ENCODE measurements around the gene FAM83B.
"Not testable (repeated sequence)": the region's sequence is repeated elsewhere in the genome, so short reads cannot be mapped to it uniquely, and the experiment has no call there.

FAM83B gene

DNA sequence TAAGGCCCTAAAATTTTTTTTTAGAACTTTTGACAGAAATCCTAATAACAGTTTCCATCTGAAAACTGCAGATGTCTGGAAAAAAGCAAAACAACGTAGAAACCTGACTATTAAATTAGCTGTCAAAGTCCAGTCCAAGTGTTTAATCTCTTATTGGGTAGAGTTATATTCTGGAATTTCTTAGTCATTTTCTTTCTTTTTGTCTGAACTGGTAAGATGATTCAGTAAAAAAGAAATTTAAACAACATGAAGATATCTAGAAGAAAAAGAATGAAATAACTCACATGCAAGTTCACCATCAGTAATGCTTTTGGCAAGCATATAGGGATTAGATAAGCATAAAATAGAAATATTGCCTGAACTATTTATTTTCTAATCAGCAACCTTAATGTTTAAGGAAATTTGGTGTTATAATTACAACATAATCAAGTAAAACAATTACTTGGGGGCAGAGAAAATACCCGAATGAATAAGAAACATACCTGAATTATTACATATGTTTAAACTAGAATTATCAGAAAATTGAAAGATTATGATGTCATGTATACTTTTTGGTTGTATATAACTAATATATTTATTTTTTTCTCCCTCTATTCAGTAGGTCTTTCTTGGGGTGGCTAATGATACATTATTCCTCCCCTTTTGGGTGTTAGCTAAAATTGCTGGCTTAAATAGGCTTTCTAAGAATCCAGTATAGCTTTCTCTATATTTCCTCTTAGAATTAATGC lies 51.1 kb downstream of the FAM83B start:
- no peak for DNase-seq (ENCODE audit: low read depth)

DNA sequence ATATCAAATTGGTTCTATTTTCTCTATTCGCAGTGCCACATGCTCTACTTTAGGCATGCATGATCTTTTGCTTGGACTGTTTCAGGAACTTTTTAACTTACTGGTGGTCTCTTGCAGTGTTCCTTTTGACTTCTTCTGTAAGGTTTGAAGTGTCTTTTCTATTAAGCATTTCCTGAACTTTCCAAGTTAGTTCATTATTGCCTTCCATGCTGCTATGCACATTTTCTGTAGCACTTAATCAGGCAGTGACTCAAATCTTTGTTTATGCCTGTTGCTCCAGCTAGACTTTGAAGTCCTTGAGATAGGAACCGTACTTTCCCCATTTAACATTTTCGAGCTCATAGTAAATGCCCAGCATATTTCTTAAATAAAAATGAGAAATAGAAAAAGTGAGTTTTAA lies 52.2 kb downstream of the FAM83B start:
- no peak for DNase-seq (ENCODE audit: low read depth)

DNA sequence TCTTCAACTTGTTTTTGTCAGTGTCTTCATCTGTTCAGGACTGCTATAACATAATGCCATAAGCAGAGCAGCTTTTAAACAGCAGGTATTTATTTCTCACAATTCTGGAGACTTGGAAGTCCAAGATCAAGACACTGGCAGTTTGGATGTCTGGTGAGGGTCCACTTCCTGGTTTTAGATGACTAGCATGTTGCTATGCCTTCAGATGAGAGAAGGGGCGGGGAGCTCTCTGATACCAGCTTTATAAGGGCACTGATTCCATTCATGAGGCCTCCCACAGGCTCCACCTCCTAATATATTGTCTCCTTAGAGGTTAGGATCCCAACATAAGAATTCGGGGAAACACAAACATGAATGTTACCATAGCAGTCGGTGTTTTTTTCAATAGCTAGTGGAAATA lies 52.9 kb downstream of the FAM83B start:
- DNase-seq (ENCODE audit: low read depth): no peak

DNA sequence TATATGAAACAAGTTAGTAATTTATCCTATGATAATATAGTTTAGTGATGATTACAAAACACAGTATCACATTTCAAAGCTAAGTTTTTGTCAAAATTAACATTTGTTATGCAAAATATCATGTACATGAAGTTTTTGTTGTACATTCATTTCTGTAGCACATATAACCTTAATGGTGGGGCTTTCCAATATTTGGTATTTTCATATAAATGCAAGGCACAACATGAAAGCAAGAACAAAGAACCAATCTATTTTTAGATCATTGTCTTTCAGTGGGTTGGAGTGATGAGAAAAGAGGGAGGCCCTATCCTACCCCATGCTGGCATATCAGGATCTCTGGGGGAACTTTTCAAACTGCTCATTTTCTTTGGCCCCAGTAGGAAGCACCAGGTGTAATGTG lies 53.4 kb downstream of the FAM83B start:
- no peak for DNase-seq (ENCODE audit: low read depth)

DNA sequence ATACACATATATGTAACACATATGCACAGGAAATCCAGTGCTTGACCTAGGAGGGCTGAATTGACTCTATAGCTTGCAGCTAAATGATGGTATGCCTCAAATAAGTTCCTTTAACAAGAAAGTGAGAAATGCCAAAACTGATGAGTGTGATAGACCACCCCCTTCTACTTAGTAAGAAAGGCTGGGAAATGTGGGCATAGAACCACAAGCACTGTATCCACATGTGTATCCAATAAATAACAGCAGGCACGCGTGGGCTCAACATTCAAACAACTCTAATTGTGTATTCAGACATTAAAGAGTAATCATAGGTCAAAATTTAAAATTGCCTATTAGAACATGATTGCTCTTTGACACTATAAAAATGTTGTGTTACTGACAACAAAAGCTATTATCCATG lies 54.1 kb downstream of the FAM83B start:
- no peak for DNase-seq (ENCODE audit: low read depth)

DNA sequence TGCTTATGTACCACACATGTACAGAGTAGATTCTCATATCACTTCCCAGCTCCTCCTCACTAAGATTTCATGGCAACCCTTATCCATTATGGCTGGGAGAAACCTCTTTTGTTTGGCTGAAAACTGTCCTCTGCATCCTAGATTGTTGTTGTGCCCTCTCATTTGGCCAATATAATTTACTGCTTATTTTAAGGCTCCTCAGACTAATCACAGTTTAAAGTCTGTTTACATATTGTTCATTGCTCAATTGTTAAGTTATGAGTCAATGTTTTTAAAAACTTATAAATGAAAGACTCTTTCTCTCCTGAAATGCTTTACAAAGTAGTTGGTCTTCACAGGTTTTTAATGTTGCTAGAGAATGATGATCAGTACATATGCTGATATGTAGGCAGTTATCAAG lies 57.3 kb downstream of the FAM83B start:
- no peak for DNase-seq (ENCODE audit: low read depth)

DNA sequence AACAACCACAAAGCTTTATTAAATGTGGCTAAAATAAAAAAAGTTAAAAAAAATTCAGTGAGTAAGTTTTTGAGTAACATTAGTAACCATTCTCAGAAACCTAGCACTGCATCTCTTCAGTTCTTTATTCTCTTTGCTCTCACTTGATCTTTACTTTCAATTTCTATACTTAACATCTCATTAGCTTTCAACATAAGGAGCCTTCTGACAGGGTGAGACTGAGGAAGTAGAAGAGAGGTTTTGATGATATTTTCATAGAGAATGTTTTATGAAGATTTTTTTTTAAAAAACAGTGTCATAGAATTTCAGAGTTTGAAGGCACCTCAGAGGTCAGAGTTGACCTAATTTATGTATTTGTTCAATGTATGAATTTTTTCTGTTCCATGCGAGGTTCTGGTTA lies 60.8 kb downstream of the FAM83B start:
- no peak for DNase-seq (ENCODE audit: low read depth)

DNA sequence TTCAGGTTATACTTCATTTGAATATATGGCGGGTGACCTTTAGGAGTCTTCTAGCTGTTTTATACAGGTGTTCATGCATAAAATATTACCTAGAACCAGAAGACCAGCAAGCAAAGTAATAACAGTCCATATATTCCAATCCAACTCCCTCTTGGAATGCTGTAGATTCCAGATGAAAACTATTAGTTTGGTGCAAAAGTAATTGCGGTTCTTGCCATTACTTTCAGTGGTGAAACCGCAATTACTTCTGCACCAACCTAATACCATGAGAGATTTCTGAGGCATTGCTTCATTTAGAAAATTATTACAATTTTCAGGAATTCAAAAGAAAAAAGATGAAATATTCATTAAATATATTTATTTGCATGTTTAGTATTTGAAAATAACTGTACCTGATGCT lies 62.6 kb downstream of the FAM83B start:
- no peak for DNase-seq (ENCODE audit: low read depth)

DNA sequence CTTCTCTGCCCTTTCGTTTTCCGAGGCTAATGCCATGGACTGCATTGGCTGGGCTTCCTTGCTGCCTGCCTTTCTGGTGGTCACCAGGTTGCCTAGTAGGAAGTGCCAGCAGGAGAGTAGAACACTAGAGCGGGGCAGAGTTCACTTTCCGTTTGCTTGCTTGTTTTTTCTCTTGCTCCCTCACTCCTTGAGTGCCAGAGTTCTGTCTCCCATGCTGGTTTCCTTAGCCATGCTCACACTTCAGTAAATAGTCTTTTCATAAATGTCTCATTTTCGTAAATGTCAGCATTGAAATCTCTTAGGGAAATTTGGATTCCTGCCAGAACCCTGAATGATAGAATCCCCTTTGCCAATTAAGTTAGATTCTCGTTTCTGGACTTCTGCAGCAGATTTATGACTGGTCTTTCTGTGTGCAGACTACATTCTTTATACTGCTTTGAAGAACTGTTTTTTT lies 63.9 kb downstream of the FAM83B start:
- no peak for DNase-seq (ENCODE audit: low read depth)

DNA sequence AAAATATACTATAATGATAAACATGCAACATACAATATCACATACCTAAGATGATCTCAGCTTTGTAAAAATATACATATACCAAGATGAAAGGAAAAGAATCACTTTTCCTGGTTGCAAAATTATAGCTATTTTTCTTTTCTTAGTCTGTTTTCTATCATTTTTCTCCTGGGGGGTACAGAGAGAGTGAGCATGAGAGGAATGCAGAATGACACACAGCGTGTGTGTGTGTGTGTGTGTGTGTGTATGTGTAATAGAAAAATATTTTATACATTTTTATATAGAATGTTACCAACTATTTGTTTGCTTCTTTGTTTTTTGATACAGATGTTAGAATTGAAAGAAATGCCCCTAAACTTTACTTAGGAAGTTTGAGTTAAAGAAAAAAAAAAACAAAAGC lies 64.3 kb downstream of the FAM83B start:
- no peak for DNase-seq (ENCODE audit: low read depth)

DNA sequence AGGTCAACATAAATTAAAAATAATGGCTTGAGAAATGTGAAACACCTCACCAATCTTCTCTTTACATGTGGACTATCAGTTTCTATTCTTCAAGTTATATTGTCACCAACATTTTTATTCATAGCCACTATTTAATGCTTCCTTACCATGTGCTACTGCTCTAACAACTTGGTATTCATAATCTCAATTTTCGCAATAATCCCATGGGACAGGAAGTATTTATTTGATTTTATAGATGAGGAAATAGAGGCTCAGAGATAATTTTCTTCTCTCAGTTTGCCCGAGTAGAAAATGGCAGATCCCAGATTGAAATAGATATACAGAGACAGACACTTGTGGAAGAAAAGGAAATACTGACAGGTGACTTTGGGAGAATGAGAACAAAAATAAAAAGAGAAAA lies 66.6 kb downstream of the FAM83B start:
- no peak for DNase-seq (ENCODE audit: low read depth)

DNA sequence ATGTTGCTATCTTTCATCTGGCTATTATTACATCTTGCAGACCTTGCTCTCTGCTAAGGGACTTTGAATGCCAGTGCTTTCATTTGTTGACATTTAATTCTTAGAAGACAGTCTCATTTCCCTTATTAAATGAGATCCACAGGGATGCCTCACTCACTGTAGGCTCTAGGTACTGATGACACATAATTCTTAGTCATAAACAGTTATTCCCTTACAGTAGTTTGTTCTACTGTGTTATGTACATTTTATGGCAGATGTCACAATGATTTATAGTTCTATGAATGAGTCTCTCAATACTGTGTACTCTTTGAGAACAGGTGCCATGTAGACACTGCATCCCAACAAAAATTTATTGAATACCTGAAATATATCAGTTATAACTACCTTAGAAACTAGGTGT lies 70.3 kb downstream of the FAM83B start:
- DNase-seq (ENCODE audit: low read depth): no peak

DNA sequence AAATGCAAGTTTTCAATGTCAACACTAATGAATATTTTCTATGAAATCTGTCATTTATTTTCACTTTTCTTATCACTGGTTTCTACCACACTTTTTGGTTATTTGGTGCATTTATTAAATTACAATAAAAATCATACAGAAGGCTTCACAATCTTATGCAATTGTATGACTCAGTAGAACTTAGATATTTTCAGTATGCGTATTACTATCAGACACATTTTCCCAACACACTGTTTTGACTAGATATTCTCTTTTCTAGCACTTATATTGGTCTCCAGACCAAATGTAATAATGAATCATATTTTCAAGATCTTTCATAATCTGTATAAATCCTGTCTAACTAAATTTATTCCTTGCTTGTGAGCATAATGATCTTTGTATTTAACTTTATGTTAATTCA lies 74.1 kb downstream of the FAM83B start:
- DNase-seq (ENCODE audit: low read depth): no peak

DNA sequence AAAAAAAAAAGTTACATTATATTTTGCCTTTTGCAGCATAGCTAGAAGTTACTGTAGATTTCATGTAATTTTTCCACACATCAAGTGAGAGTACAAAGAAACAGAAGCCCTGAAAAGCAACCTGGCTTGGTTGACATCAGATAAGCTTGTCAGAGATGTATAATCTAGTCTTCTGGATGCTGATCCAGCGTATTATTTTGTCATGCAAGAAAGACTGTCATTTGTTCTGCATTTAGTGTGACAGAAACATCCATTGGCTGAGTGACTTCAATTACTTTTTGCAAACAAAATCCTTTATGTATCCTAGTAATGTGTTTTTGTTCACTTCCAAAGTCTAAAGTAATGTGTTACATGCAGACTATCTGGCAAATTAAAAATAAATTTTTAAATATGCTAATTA lies 75.3 kb downstream of the FAM83B start:
- DNase-seq (ENCODE audit: low read depth): no peak

DNA sequence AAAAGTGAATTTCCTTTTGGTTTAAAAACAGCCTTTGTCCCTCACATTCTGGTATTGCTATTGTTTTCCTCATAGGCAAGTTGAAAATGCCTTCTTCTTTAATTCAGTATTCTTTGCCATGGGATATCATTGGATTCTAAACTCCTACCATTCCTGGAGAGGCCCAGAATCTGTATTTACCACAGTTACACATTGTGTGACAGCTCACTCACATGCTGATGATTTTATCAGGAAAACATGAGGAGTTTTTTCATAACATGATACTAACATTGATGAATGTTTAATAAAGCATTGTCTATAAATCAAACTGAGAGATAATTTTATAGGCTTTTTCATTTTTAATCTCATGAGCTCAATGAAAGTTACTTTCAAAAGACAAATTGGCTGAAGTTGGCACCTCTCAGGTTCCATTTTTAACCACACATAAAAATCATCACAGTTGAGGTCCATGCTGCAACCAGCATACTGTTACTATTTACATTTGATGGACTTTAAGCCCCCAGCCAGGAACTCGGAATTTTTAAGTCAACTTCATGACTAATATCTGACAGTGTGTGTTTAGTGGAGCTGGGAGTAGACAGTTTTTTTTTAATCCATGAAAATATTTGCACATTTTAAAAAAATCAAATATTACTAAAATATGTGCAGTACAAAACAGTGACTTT lies 82.8 kb downstream of the FAM83B start:
- DNase-seq (ENCODE audit: low read depth): no peak

DNA sequence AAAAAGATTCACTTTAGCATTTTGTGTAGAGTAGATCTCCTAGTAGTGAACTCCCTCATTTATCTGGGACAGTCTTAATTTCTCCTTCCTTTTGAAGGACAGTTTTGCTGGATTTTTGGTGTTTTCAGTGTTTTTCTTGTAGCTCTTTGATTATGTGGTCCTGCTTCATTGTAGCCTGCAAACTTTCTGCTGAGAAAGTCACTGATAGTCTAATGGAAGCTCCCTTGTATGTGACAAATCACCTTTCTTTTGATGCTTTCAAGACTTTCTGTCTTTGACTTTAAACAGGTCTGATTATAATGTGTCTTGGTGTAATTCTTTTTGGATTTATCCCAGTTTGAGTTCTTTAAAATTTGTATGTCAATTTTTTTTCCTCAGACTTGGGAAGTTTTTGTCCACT lies 86.1 kb downstream of the FAM83B start:
- no peak for DNase-seq (ENCODE audit: low read depth)

DNA sequence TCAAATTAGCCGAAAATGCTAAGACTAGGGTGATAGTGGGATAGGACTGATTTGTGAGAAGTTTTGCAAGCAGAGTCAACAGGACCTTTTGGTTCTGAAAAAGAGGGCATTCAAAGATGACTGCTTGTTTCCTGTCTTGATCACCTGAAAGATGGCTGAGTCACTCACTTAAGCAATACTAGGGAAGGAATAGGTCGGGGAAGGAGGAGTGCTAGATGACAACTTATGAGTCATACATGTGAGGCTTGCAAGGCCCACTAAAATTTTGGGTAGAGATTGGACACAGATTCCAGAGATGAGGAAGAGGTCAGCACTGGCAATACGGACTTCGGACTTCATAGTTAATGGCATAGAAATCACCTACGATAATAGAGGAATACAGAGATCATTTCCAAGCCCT lies 89.2 kb downstream of the FAM83B start:
- DNase-seq (ENCODE audit: low read depth): no peak

DNA sequence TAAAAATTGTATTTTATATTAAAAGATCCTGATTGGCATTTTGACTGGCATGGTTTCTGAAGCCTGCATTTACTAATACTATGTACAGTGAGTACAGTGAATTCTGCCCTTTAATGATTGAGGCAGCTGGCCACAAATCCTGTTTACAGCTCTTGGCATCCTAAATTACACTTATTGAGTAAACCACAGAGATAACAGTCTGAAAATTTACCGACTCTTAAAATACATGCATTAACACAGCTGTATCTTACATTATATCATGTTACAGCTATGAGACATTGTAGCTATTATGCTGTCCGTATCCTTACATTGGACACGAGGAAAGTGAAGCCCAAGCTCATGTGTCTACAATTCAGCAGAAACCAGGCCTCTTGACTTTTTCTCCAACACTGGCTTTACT lies 90.8 kb downstream of the FAM83B start:
- DNase-seq (ENCODE audit: low read depth): no peak

DNA sequence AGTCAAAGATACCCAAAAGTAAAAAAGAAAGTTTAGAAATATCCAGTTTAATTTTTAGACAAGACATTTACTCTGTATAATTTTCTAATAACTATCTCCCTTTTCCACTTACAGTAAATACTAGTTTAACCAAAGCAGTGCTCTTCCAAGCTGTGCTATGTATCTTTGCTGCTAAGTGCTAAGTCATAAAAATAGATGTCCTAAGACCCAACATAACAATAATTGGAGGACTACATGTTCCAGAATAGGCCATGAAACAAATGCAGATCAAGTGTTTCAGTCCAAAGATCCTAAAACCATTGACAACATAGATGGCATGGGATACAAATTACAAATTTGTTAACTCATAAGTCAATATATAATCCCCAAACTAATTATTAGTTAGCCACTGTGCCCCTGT lies 111.1 kb downstream of the FAM83B start:
- no peak for DNase-seq (ENCODE audit: low read depth)

DNA sequence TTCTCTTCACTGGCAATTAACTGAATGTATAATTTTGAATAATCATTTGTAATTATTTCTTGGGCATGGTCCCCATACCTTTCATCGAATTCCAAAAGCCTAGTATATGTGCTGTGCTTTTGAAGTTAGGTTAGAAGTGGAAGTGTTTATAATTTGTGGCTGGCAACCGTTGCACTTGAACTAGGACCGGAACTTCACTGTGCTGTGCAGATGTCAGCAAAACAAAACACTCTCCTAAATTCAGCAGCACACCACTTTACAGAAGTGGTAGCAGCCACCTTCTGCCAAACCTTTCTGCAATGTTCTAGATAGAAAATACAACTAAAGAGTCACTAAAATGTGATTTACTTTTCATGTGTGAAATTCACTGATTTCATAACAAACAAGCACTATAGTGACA lies 111.9 kb downstream of the FAM83B start:
- no peak for DNase-seq (ENCODE audit: low read depth)

DNA sequence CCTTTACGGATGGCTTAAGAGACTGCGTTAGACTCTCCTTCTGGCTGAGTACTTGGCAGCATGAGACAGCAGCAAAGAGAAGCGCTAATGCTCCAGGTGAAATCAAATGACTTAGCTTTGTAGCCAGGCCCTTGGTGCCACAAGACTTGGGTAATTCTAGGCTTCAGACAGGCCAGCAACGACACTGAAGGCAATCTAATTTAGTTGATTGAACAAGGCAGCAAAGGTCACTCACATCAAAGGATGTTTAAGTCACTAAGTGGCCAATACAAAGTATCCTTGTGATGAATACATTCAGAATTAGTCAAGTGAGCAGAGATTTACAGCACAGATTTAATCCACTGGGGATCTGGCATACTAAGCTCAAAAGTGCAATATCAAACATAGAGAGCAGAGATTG lies 113.2 kb downstream of the FAM83B start:
- DNase-seq (ENCODE audit: low read depth): no peak

DNA sequence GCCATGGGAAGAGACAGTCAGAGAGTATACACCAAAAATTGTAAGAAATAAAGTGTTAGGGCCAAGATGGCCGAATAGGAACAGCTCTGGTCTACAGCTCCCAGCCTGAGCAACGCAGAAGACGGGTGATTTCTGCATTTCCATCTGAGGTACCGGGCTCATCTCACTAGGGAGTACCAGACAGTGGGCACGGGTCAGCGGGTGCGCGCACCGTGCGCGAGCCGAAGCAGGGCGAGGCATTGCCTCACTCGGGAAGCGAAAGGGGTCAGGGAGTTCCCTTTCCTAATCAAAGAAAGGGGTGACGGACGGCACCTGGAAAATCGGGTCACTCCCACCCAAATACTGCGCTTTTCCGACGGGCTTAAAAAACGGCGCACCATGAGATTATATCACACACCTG lies 114.8 kb downstream of the FAM83B start:
- not testable (repeated sequence) for DNase-seq (ENCODE audit: low read depth)

DNA sequence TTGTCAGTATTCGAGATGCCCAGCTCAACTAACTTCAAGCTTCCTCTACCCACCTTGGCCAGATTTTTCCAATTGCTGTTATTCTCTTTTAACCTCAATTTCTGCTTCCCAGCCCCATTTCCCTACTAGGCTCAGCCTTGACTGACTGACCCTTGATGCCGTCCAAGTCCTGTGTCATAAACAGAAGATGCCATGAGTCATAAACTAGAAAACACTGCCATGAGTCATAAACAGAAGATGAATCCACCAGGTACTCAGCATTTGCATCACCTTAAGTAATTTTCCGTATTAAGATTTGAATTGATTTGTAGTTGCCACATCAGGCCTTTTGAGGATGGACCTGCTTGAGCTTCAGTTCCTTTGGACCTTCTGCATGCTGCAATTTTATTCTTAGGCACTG lies 123.8 kb downstream of the FAM83B start:
- no peak for DNase-seq (ENCODE audit: low read depth)

DNA sequence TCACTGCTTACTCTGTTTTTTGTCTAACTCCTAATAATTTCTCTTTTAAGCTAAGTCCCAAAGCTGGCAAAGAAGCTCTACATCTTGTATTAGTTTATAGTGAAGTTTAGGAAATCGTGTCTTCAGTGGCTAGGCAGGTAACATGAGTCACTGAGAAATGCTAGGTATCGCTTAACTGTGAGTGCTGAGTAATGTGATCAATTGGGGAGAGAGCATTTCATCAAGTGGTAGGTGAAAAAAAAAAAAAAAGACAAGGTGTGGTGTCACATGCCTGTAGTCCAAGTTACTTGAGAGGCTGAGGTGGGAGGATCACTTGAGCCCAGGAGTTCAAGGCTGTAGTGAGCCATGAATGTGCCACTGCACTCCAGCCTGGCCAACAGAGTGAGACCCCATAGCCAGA lies 125.3 kb downstream of the FAM83B start:
- no peak for DNase-seq (ENCODE audit: low read depth)

Measured in stimulated activated CD8-positive, alpha-beta memory T cell treated with anti-CD3 and anti-CD28 coated beads, Interleukin-4, amount 100 ng/mL, for 24 hours (primary cell).